A549 (cell line): ENCODE results near the gene FDXACB1. TPM values are rescaled to one million over a fixed set of nuclear protein-coding genes. Genes with fewer than 3 reads are reported as not detected.
A peak's percentile ranks its signal among the peaks of the same experiment; 100 is the strongest.

Experiments used
- ATAC-seq, 2 experiments: fragments of 200-7000 bp in 1 of 2; fragments of >200 bp in 1 of 2; cut with Nextera tagmentation in 1 of 2; cut with Tn5 transposase in 1 of 2; 3 replicates each; pipeline versions ENCODE4 v1.8.0 to v1.9.1; 2018 to 2020; ENCODE audit warnings: mild to moderate bottlenecking in 1 of 2, moderate library complexity in 1 of 2
- CTCF ChIA-PET: fragments of 300-600 bp; sonication (Branson Sonifier 250); formaldehyde crosslinking; extraction: SDS; loops from one replicate; lab custom pipeline; 2021; ENCODE audit warnings: antibody characterized with exemption, inconsistent platforms; lab: Yijun Ruan, JAX
- POLR2A ChIA-PET: fragments of 350-600 bp; formaldehyde crosslinking; extraction: SDS; loops from one replicate; lab custom pipeline; 2021; ENCODE audit warnings: antibody characterized with exemption, inconsistent platforms; lab: Yijun Ruan, JAX
- DNase-seq, 2 experiments: peaks; one replicate each; pipeline versions ENCODE4 v3.0.0 to v3.0.0-alpha.2; 2011 to 2016; ENCODE audit warnings: low read depth in 1 of 2, low spot score in 1 of 2
- FAIRE-seq: peaks from 2 replicates; lab custom pipeline; 2011; peaks lifted over from hg19 to GRCh38; lab: Jason Lieb, UNC
- H3K27ac ChIP-seq, 2 experiments: fragments of >200 bp; sonication (Bioruptor Twin); formaldehyde crosslinking; 3 replicates each; pipeline ENCODE4 v1.5.1; 2016 to 2017
- H3K4me1 ChIP-seq: fragments of >200 bp; sonication (Bioruptor Twin); formaldehyde crosslinking; 3 replicates; pipeline ENCODE4 v1.6.1; 2016
- H3K4me2 ChIP-seq: fragments of >200 bp; sonication (Bioruptor Twin); formaldehyde crosslinking; 3 replicates; pipeline ENCODE4 v1.6.1; 2016
- H3K4me3 ChIP-seq: fragments of >200 bp; sonication (Bioruptor Twin); formaldehyde crosslinking; 3 replicates; pipeline ENCODE4 v1.5.1; 2016
- H3K9me3 ChIP-seq: fragments of >200 bp; sonication (Bioruptor Twin); formaldehyde crosslinking; 3 replicates; pipeline ENCODE4 v1.6.1; 2016
- CBX8 ChIP-seq: fragments of 200-600 bp; sonication (generic); IDR thresholded peaks from 2 replicates; pipeline ENCODE4 v1.6.1; 2016
- EHMT2 ChIP-seq: fragments of 200-600 bp; sonication (generic); IDR thresholded peaks from 2 replicates; pipeline ENCODE4 v1.6.1; 2016; ENCODE audit warnings: antibody characterized with exemption, low read depth, mild to moderate bottlenecking, moderate library complexity
- GATA3 ChIP-seq: IDR thresholded peaks from 2 replicates; pipeline ENCODE4 v1.6.1; 2012; ENCODE audit warnings: borderline replicate concordance
- HOXB13 ChIP-seq: fragments of 250-450 bp; sonication (Bioruptor Pico); IDR thresholded peaks from 2 replicates; pipeline ENCODE4 v1.5.0; 2020; ENCODE audit warnings: low read depth, mild to moderate bottlenecking, moderate library complexity
- HOXB5 ChIP-seq: fragments of 250-450 bp; sonication (Bioruptor Pico); IDR thresholded peaks from 2 replicates; pipeline ENCODE4 v1.5.0; 2020; ENCODE audit warnings: mild to moderate bottlenecking, moderate library complexity
- JUN ChIP-seq, 2 experiments: fragments of >200 bp; sonication (Bioruptor Twin); formaldehyde crosslinking; IDR thresholded peaks; 2 replicates in 1 of 2; 3 replicates in 1 of 2; pipeline ENCODE4 v1.6.1; 2016 to 2017
- JUNB ChIP-seq: fragments of >200 bp; sonication (Bioruptor Twin); formaldehyde crosslinking; IDR thresholded peaks from 2 replicates; pipeline ENCODE4 v1.6.1; 2016
- KDM1A ChIP-seq: fragments of 200-600 bp; sonication (generic); IDR thresholded peaks from 2 replicates; pipeline ENCODE4 v1.6.1; 2016; ENCODE audit warnings: low read depth, mild to moderate bottlenecking
- KDM5A ChIP-seq: fragments of 200-600 bp; sonication (generic); IDR thresholded peaks from 2 replicates; pipeline ENCODE4 v1.6.1; 2016; ENCODE audit warnings: antibody characterized with exemption, mild to moderate bottlenecking
- MAFK ChIP-seq: fragments of 450-650 bp; IDR thresholded peaks from 2 replicates; pipeline ENCODE4 v1.6.1; 2014; ENCODE audit not compliant: partially characterized antibody
- MAZ ChIP-seq: fragments of 150-350 bp; IDR thresholded peaks from 2 replicates; pipeline ENCODE4 v1.6.1; 2014; ENCODE audit warnings: antibody characterized with exemption, low read depth, low read length, borderline replicate concordance
- NFE2L2 ChIP-seq: fragments of 150-350 bp; conservative IDR thresholded peaks from 2 replicates; pipeline ENCODE4 v1.6.1; 2014; ENCODE audit warnings: low read length
- NR3C1 ChIP-seq: fragments of >200 bp; sonication (Bioruptor Twin); formaldehyde crosslinking; IDR thresholded peaks from 3 replicates; pipeline ENCODE4 v1.6.1; 2017
- PHF8 ChIP-seq: fragments of 200-600 bp; sonication (generic); IDR thresholded peaks from 2 replicates; pipeline ENCODE4 v1.6.1; 2016; ENCODE audit warnings: low read depth, mild to moderate bottlenecking, antibody characterized with exemption, moderate library complexity, borderline replicate concordance
- POLR2A ChIP-seq: IDR thresholded peaks from 2 replicates; pipeline ENCODE4 v1.6.1; 2012; ENCODE audit warnings: mild to moderate bottlenecking, low read length
- RAD21 ChIP-seq, 2 experiments: fragments of >200 bp in 1 of 2; sonication (Bioruptor Twin) in 1 of 2; formaldehyde crosslinking in 1 of 2; IDR thresholded peaks in 1 of 2; conservative IDR thresholded peaks in 1 of 2; 2 replicates in 1 of 2; 3 replicates in 1 of 2; pipeline ENCODE4 v1.6.1; 2012 to 2018; ENCODE audit warnings: inconsistent platforms in 1 of 2
- RARB ChIP-seq: fragments of 250-450 bp; sonication (Bioruptor Pico); IDR thresholded peaks from 2 replicates; pipeline ENCODE4 v1.8.0; 2021; ENCODE audit warnings: mild to moderate bottlenecking, moderate library complexity
- RFX5 ChIP-seq: fragments of 450-650 bp; IDR thresholded peaks from 2 replicates; pipeline ENCODE4 v1.7.1; 2014; ENCODE audit warnings: antibody characterized with exemption, mild to moderate bottlenecking, moderate library complexity
- SREBF2 ChIP-seq: fragments of 450-650 bp; IDR thresholded peaks from 2 replicates; pipeline ENCODE4 v1.6.1; 2014; ENCODE audit warnings: mild to moderate bottlenecking, moderate library complexity
- ZC3H11A ChIP-seq: fragments of 450-650 bp; IDR thresholded peaks from 2 replicates; pipeline ENCODE4 v1.6.1; 2014; ENCODE audit warnings: antibody characterized with exemption, mild to moderate bottlenecking
- ZFP36 ChIP-seq: fragments of 450-650 bp; IDR thresholded peaks from 2 replicates; pipeline ENCODE4 v1.6.1; 2014; ENCODE audit warnings: borderline replicate concordance; ENCODE audit not compliant: partially characterized antibody
- WGBS: methylation state at CpG from one replicate; pipeline ENCODE4 v1.1.6; 2017; ENCODE audit errors: missing lambda C conversion rate; 5-methylcytosine and 5-hydroxymethylcytosine counted together
- polyA plus RNA-seq, 4 experiments: library from polyadenylated mRNA; depleted of rRNA in 3 of 4; stranded (reverse); fragments of >200 nt; fragmentation: RNase III in 1 of 4; extraction: RNeasy Plus Mini Kit Qiagen cat#74134 plus additional on column Dnase treatment in 1 of 4; gene quantifications; 2 replicates in 3 of 4; 3 replicates in 1 of 4; pipeline ENCODE4 v1.2.3, GENCODE V29; 2011 to 2017
- TF ChIP-seq, protein P1 (sequence below): fragments of 250-450 bp; sonication (Bioruptor Pico); IDR thresholded peaks from 2 replicates; pipeline ENCODE4 v1.5.0; 2020; ENCODE audit warnings: low read depth, mild to moderate bottlenecking, moderate library complexity
- TF ChIP-seq, protein P2 (sequence below): fragments of >200 bp; sonication (Bioruptor Twin); formaldehyde crosslinking; IDR thresholded peaks from 2 replicates; pipeline ENCODE4 v1.6.1; 2016
- TF ChIP-seq, protein P3 (sequence below): IDR thresholded peaks from 2 replicates; pipeline ENCODE4 v1.6.1; 2012

Gene FDXACB1
- polyA plus RNA-seq, 2 of the 4 experiments (the other 2 are of a cell fraction) = 1.9 to 2.4 TPM

DNA sequence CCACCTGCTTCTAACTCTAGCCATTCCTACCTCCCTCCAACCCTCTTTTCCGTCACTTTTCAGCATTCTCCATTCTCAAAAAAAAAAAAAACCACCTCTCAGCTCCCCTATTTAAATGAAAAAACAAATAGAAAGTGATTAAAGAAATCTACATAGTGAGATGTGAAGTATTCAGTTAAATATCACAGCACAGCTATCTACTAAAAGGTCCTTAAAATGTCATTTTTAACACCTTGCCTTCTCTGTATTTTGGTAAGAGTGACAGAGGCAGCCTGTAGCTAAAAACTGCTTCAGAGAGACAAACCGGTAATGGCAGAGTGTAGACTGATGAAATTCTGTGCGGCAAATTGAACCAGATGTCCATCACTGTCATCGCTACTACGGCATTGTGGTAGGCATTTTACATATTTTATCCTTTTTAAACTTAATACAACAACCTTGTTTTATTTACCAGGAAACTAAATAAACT lies 7.2 kb downstream of the FDXACB1 start:
- DNase-seq = no peak
- Histone ChIP-seq H3K4me3 (peak overlapping the region; percentile 61), H3K9me3 (no peaks in the 10 kb centered on the region), H3K4me2 (peak overlapping the region; percentile 90), H3K27ac (peak overlapping the region; percentile 92 to 99), H3K4me1 (peaks cover 9% of the 10 kb centered on the region; the same call in 2 of the 3 replicates)
- no peak for ATAC-seq
- CTCF ChIA-PET = interaction anchor here (0.6 to 1.8 kb wide), 8 partner anchors 10 to 110 kb away, joined by 3 to 6 read pairs (median 4); no protein-coding TSS in a partner anchor
- WGBS = 48% methylated on average over 5 of the region's 5 CpGs
- TF ChIP-seq HOXB5 (CRISPR knock-in tag) = no peak
- no peak for TF ChIP-seq CBX8
- TF ChIP-seq, protein P1, sequence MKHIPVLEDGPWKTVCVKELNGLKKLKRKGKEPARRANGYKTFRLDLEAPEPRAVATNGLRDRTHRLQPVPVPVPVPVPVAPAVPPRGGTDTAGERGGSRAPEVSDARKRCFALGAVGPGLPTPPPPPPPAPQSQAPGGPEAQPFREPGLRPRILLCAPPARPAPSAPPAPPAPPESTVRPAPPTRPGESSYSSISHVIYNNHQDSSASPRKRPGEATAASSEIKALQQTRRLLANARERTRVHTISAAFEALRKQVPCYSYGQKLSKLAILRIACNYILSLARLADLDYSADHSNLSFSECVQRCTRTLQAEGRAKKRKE (CRISPR knock-in tag) = no peak
- TF ChIP-seq, protein P2, sequence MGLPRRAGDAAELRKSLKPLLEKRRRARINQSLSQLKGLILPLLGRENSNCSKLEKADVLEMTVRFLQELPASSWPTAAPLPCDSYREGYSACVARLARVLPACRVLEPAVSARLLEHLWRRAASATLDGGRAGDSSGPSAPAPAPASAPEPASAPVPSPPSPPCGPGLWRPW = no peak
- TF ChIP-seq MAFK = no peak
- TF ChIP-seq RARB (CRISPR knock-in tag) = no peak
- no peak for TF ChIP-seq NFE2L2
- POLR2A ChIA-PET = interaction anchor here (0.9 to 1.6 kb wide), 4 partner anchors 55 to 269 kb away, joined by 3 to 4 read pairs (median 4); partner anchors contain the start of gene SIK2
- FAIRE-seq = no peak

DNA sequence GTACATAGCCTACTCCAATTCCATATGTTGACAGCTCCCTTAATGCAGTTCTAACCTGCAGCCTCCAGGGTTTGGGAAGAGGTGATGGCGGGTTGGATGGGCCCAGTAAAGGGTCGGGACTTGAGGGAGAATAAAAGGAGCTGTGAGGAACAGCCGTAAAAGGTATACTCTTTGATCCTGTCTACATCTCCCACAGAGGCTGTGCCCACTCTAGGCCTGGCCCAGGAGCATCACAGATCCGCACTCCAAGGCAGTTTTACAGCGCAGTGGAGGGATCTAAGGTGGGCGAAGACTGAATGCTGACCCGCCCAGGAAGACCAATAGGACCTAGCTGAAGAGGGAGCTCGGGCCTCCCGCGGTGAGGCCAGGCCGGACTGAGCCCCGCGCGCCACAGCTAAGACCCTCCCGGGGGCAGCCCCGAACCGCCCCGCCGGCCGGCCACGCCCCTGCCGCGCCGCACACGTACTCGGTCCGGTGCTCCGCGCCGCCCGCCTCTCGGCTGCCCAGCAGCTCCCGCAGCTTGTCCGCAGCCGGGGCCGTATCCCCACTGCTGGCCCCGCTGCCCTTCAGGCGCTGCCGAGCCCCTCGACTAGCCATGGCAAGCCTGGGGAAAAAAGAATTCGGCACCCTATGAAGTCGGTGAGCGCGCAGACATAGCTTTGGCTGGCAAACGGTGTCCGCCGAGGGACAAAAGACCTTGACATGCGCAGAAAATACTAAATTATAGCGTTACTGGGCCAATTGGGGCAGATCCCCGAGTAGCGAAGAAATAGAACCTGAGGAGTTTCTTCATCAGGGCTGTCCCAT lies 7.9 kb downstream of the FDXACB1 start, which contains the start of gene ALG9:
ALG9 (minus strand) TSS at position 696 of the 807 bp plus-strand sequence; CDS start at position 597, 99 bp downstream.
- TF ChIP-seq KDM5A (peak; percentile 44; the same call in 1 of the 2 replicates), KDM1A (no peak), JUN (IDR thresholded peaks at IDR 0.05) (peak; percentile 40 to 42; a peak in 1 of 5 replicates), RARB (CRISPR knock-in tag) (no peak), PHF8 (peak; percentile 35; the same call in 1 of the 2 replicates), SREBF2 (no peak), HOXB5 (CRISPR knock-in tag) (no peak), POLR2A (peak; percentile 33), JUNB (no peak)
- TF ChIP-seq, protein P3, sequence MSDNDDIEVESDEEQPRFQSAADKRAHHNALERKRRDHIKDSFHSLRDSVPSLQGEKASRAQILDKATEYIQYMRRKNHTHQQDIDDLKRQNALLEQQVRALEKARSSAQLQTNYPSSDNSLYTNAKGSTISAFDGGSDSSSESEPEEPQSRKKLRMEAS = 0 out of 2 replicates have a peak, but pooled peaks have one; percentile 52
- ChIA-PET POLR2A (interaction anchor here (0.9 to 1.6 kb wide), 4 partner anchors 56 to 269 kb away, joined by 3 to 4 read pairs (median 4); partner anchors contain the start of gene SIK2), CTCF (interaction anchor here (0.6 to 1.8 kb wide), 7 partner anchors 10 to 111 kb away, joined by 3 to 6 read pairs (median 4); no protein-coding TSS in a partner anchor)
- peak; percentile 94 to 96 for ATAC-seq
- DNase-seq = peak; percentile 70 to 82
- Histone ChIP-seq H3K27ac (peak within 1 kb of the TSS; percentile 92 to 99), H3K4me1 (peaks cover 9% of the 10 kb centered on the region; the same call in 2 of the 3 replicates), H3K9me3 (no peaks in the 10 kb centered on the region), H3K4me3 (peak within 1 kb of the TSS; percentile 61), H3K4me2 (peak within 1 kb of the TSS; percentile 90)
- FAIRE-seq = no peak
- 1% methylated on average over 24 of the region's 51 CpGs for WGBS

DNA sequence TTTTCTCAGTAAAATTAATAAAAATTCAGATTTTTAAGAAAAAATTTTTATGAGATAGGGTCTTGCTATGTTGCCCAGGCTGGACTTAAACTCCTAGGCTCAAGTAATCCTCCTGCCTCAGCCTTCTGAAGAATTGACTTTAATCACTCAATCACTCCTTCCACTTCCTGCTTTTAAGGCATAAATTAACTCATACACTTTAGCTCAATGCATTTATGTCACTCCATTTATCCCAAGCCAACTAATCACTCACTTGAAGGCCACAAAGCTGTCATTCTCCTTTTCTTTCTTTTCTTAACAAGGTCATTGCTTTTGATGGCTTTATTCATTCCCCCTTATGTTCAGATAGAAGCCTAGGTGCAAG lies 8.5 kb downstream of the FDXACB1 start:
- ATAC-seq = no peak; a peak in 1 of 6 replicates
- CTCF ChIA-PET = interaction anchor here (1.2 to 1.8 kb wide), 5 partner anchors 10 to 111 kb away, joined by 3 to 6 read pairs (median 4); no protein-coding TSS in a partner anchor
- POLR2A ChIA-PET = interaction anchor here (1.3 to 1.6 kb wide), 2 partner anchors 56 to 112 kb away, joined by 3 to 4 read pairs; no protein-coding TSS in a partner anchor

More for the DNA sequence above, 8.5 kb downstream of the FDXACB1 start:
- TF ChIP-seq MAZ = no peak
- no peak for TF ChIP-seq GATA3
- no peak for TF ChIP-seq KDM1A
- no peak for TF ChIP-seq ZC3H11A
- no peak for TF ChIP-seq EHMT2
- TF ChIP-seq NR3C1 = no peak
- no peak for TF ChIP-seq RAD21 (conservative IDR thresholded peaks at IDR 0.05 in 1 of 2, IDR thresholded peaks at IDR 0.05 in 1 of 2)
- TF ChIP-seq RFX5 = no peak
- TF ChIP-seq ZFP36 = no peak
- TF ChIP-seq HOXB13 (CRISPR knock-in tag) = no peak
- Histone ChIP-seq H3K4me2 (peak overlapping the region; percentile 76), H3K9me3 (no peaks in the 10 kb centered on the region), H3K27ac (peak overlapping the region; percentile 92 to 99; a peak in 4 of 6 replicates), H3K4me3 (peak overlapping the region; percentile 61), H3K4me1 (peaks cover 9% of the 10 kb centered on the region; the same call in 2 of the 3 replicates)
- DNase-seq (no peak), FAIRE-seq (no peak)
